Psoas muscle (tissue), 8 donors: ENCODE measurements around the gene PCK1. TPM values are rescaled to one million over a fixed set of nuclear protein-coding genes. Genes with fewer than 3 reads are reported as not detected.

Experiments used
- ATAC-seq, 4 donors: fragments of 200-7000 bp; cut with Tn5 transposase; one replicate each; pipeline ENCODE4 v1.9.1; 2020; ENCODE audit warnings: moderate library complexity in 3 of 4, mild to moderate bottlenecking in 2 of 4
- DNase-seq, 2 donors: peaks; one replicate each; pipeline ENCODE4 v3.0.0-alpha.2; 2020
- H3K27ac ChIP-seq: fragments of 200-600 bp; one replicate; pipeline ENCODE4 v1.8.0; 2022
- H3K27me3 ChIP-seq, 3 donors: fragments of 200-600 bp in 1 of 3; one replicate each; pipeline versions ENCODE4 v1.6.1 to v1.8.0; 2013 to 2022; ENCODE audit warnings: low read length in 2 of 3, mild to moderate bottlenecking in 2 of 3, moderate library complexity in 1 of 3; ENCODE audit not compliant: insufficient read depth in 3 of 3
- H3K36me3 ChIP-seq, 2 donors: fragments of 200-600 bp in 1 of 2; one replicate each; pipeline versions ENCODE4 v1.6.1 to v1.8.0; 2013 to 2022; ENCODE audit warnings: low read depth in 1 of 2, mild to moderate bottlenecking in 1 of 2, moderate library complexity in 1 of 2; ENCODE audit not compliant: insufficient read depth in 1 of 2
- H3K4me1 ChIP-seq: fragments of 200-600 bp; one replicate; pipeline ENCODE4 v1.8.0; 2022
- H3K4me3 ChIP-seq: fragments of 200-600 bp; one replicate; pipeline ENCODE4 v1.8.0; 2022; ENCODE audit warnings: mild to moderate bottlenecking
- H3K9me3 ChIP-seq: fragments of 200-600 bp; one replicate; pipeline ENCODE4 v1.8.0; 2022
- CTCF ChIP-seq: fragments of 200-600 bp; IDR thresholded peaks from one replicate; pipeline ENCODE4 v1.8.0; 2022; ENCODE audit warnings: antibody characterized with exemption
- WGBS, 3 donors: extraction: QIAGEN DNeasy Blood & Tissue Kit; methylation state at CpG; one replicate each; pipeline versions ENCODE4 v1.1.6 to v1.1.7; 2013; 5-methylcytosine and 5-hydroxymethylcytosine counted together
- intact Hi-C, 2 donors: fragments of 100-400 bp; cut with DNase I; formaldehyde crosslinking; loops; one replicate each; pipeline versions ENCODE4 v1.11.0 to v1.14.2; 2022
- polyA plus RNA-seq, 3 donors: library from polyadenylated mRNA; stranded (reverse); fragments of 200-250 nt; gene quantifications; one replicate each; pipeline ENCODE4 v1.2.3, GENCODE V29; 2013
- total RNA-seq, 4 donors: library from RNA; stranded (reverse); fragmentation: NEBNext Ultra II Directional in 2 of 4; extraction: Animal tissue kit (Norgen Biotek cat#: 25700) in 2 of 4; gene quantifications; one replicate each; pipeline versions ENCODE4 v1.2.1 to v1.2.4, GENCODE V29; 2021 to 2023
- donor health status: healthy with polysubstance abuse.
- donor health status: DM: no; HTN: no; CAD: no; lungs with moderate emphysema.
- donor health status: Bipolar disorder and iron deficiency.
- donor health status: healthy.
- donor health status: DM: yes; HTN: yes; CAD: no.
- donor health status: DM: no; HTN: no; CAD: no.
- donor health status: DM: no; HTN: no; CAD: no.
- donor health status: DM: yes; HTN: yes; CAD: no.

PCK1 gene
- total and polyA plus RNA-seq, 7 donors = 0.24 to 0.81 (median 0.41) TPM

DNA sequence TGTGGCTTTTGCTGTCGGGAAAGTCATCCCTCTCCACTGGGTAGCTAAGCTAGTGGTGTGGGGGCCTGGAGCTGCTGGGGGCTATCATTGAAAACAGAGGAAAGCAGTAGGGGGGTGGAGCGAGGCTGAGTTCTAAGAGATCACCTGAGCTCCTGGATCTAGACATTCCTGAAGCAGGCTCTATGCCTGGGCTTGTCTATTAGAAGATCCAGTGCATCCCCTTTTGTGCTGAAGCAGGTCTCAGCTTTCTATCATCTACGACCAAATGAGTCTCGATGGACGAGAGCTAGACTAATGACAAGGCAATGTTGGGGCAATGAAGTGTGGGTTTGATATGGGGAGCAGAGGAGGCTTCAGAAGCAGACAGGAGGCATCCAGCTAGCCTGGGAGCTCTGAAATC is 40.8 kb downstream of the PCK1 start:
- Histone ChIP-seq H3K27ac (no peak overlapping the region), H3K36me3 (no peaks in the 10 kb centered on the region), H3K4me1 (no peaks in the 10 kb centered on the region), H3K9me3 (no peaks in the 10 kb centered on the region), H3K27me3 (peaks cover 0 to 3% (median 2%) of the 10 kb centered on the region in 3 donors), H3K4me3 (no peak overlapping the region)
- intact Hi-C loops = no loop called here
- DNase-seq (peak in 1 of 2 donors; percentile 15), ATAC-seq (no peak)
- 70 to 87% (median 80%) methylated on average over 5 of the region's 5 CpGs for WGBS, 3 donors
- TF ChIP-seq CTCF = no peak

GRCh38 chr20:57603120-57603519 is 42.2 kb downstream of the PCK1 start:
- Histone ChIP-seq H3K4me1 (no peaks in the 10 kb centered on the region), H3K4me3 (no peak overlapping the region), H3K27ac (no peak overlapping the region), H3K27me3 (peaks cover 0 to 3% (median 2%) of the 10 kb centered on the region in 3 donors), H3K9me3 (no peaks in the 10 kb centered on the region), H3K36me3 (no peaks in the 10 kb centered on the region)
- ATAC-seq = no peak
- intact Hi-C loops = no loop called here
- WGBS, 3 donors = 66 to 76% (median 71%) methylated on average over 10 of the region's 10 CpGs
- DNase-seq = peak in 1 of 2 donors; percentile 6
- TF ChIP-seq CTCF = no peak

DNA sequence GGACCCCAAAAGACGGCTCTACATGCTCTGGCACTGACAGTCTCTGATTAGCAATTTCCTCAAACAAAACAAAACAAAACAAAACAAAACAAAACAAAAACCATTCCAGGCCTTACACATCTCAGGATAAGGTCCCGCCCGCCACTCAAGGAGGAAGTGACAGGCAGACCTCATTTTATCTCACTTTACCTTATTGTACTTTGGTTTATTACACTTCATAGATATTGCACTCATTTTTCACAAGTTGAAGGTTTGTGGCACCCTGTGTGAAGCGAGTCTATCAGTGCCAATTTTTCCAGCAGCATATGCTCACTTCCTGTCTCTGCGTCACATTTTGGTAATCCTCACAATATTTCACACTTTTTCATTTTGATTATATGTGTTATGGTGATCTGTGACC is 44.1 kb downstream of the PCK1 start:
- TF ChIP-seq CTCF = no peak
- Histone ChIP-seq H3K36me3 (no peaks in the 10 kb centered on the region), H3K9me3 (no peaks in the 10 kb centered on the region), H3K4me3 (no peak overlapping the region), H3K27me3 (peaks cover 2 to 13% (median 3%) of the 10 kb centered on the region in 3 donors), H3K27ac (no peak overlapping the region), H3K4me1 (no peaks in the 10 kb centered on the region)
- 70 to 78% (median 76%) methylated on average over 5 of the region's 5 CpGs for WGBS, 3 donors
- DNase-seq = no peak
- intact Hi-C loops = no loop called here
- ATAC-seq = no peak

GRCh38 chr20:57605878-57606277 is 45.0 kb downstream of the PCK1 start:
- H3K4me3 ChIP-seq = no peak overlapping the region
- DNase-seq (no peak), ATAC-seq (no peak)
- H3K9me3 ChIP-seq = no peaks in the 10 kb centered on the region
- H3K27ac ChIP-seq = no peak overlapping the region
- no peak for TF ChIP-seq CTCF
- intact Hi-C loops = no loop called here
- no peaks in the 10 kb centered on the region for H3K4me1 ChIP-seq
- 71 to 80% (median 73%) methylated on average over 5 of the region's 5 CpGs for WGBS, 3 donors
- H3K36me3 ChIP-seq = no peaks in the 10 kb centered on the region
- peaks cover 3 to 19% (median 4%) of the 10 kb centered on the region in 3 donors for H3K27me3 ChIP-seq

DNA sequence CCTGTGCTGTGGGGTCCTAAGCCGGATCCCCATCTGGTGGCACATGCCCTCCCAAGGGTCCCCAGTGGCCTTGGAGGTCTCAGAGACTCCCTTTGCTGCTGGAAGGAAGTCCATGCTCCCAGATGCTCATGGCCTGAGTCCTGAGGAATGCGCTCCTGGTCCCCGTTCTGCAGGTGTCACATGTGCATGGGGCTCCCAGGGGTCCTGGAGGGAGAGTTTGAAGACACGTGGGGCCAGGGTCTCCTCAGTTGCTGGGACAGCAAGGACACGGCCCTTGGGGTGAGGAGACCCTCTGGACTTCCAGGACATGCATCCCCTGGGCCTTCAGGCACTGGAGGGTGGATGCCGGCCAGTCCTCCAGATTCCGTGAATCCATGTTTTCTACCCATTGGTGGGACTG is 47.6 kb downstream of the PCK1 start:
- peaks cover 0 to 31% (median 2%) of the 10 kb centered on the region in 3 donors for H3K27me3 ChIP-seq
- no peaks in the 10 kb centered on the region for H3K4me1 ChIP-seq
- peak in 1 of 2 donors; percentile 28 for DNase-seq
- H3K4me3 ChIP-seq = no peak overlapping the region
- 72 to 80% (median 77%) methylated on average over 7 of the region's 7 CpGs for WGBS, 3 donors
- no peaks in the 10 kb centered on the region for H3K9me3 ChIP-seq
- no peak for ATAC-seq
- H3K36me3 ChIP-seq = no peaks in the 10 kb centered on the region
- no peak overlapping the region for H3K27ac ChIP-seq
- TF ChIP-seq CTCF = no peak
- intact Hi-C loops = no loop called here
